Renal pelvis (tissue), 4 donors: ENCODE measurements around the gene TMUB1. TPM values are rescaled to one million over a fixed set of nuclear protein-coding genes. Genes with fewer than 3 reads are reported as not detected.

ENCODE experiments used
- DNase-seq: peaks from one replicate; pipeline ENCODE4 v3.0.0-alpha.2; 2013
- polyA plus RNA-seq, 3 donors: library from polyadenylated mRNA; unstranded; fragments of 120-200 nt; gene quantifications; one replicate each; pipeline ENCODE4 v1.2.1, GENCODE V29; 2013; ENCODE audit not compliant: insufficient read length in 3 of 3

TMUB1 gene
- polyA plus RNA-seq, 3 donors: 31.3 to 45.2 (median 39.3) TPM

GRCh38 chr7:151088856-151089699 lies 5.8 kb upstream of the TMUB1 start:
- DNase-seq: peak; percentile 43

- no peak for DNase-seq
These were observed 4.9 kb upstream of the TMUB1 start for GRCh38 chr7:151088019-151088855.

- no peak for DNase-seq
These were observed 4.1 kb upstream of the TMUB1 start for GRCh38 chr7:151087245-151088018.

GRCh38 chr7:151086802-151087244 lies 3.5 kb upstream of the TMUB1 start:
- no peak for DNase-seq

GRCh38 chr7:151085691-151086620 lies 2.7 kb upstream of the TMUB1 start, which contains the start of gene AGAP3:
Gene AGAP3 (plus strand): TSS chr7:151086475. CDS start chr7:151086742, 267 bp downstream.
- peak; percentile 88 for DNase-seq

- no peak for DNase-seq
These were observed 2.0 kb upstream of the TMUB1 start for GRCh38 chr7:151085329-151085690.

GRCh38 chr7:151083824-151084160 lies 499 bp upstream of the TMUB1 start:
- DNase-seq: no peak

GRCh38 chr7:151082141-151083070 lies 887 bp downstream of the TMUB1 start:
- DNase-seq: no peak

GRCh38 chr7:151081170-151082101 lies 1.9 kb downstream of the TMUB1 start:
- no peak for DNase-seq

GRCh38 chr7:151080522-151081169 lies 2.6 kb downstream of the TMUB1 start, which contains the start of gene FASTK:
Gene FASTK (minus strand): TSS chr7:151080809. CDS start chr7:151080766, 43 bp downstream.
- peak; percentile 92 for DNase-seq

- no peak for DNase-seq
These were observed 3.2 kb downstream of the TMUB1 start for GRCh38 chr7:151080067-151080521.

- DNase-seq: no peak
These were observed 3.9 kb downstream of the TMUB1 start for GRCh38 chr7:151079199-151079910.

- no peak for DNase-seq
These were observed 4.9 kb downstream of the TMUB1 start for GRCh38 chr7:151078233-151079040.

- no peak for DNase-seq
These were observed 5.5 kb downstream of the TMUB1 start for GRCh38 chr7:151077705-151078232.

GRCh38 chr7:151076863-151077704 lies 6.2 kb downstream of the TMUB1 start:
- DNase-seq: no peak
